K562 (cell line): ENCODE data around the gene DLGAP1. TPM values are rescaled to one million over a fixed set of nuclear protein-coding genes. Genes with fewer than 3 reads are reported as not detected.

Experiments used
- ATAC-seq: fragments of 200-7000 bp; cut with Tn5 transposase; 3 replicates; pipeline ENCODE4 v1.9.1; 2020; ENCODE audit warnings: moderate library complexity
- BruUV-seq: library from RNA; stranded (reverse); fragments of 400-500 nt; replicated peaks from 2 replicates; lab custom pipeline; 2021; lab: Mats Ljungman, UMichigan
- CTCF ChIA-PET: fragments of 300-600 bp; formaldehyde crosslinking; extraction: SDS; loops from one replicate; lab custom pipeline; 2021; ENCODE audit warnings: low intra/inter-chr PET ratio; lab: Yijun Ruan, JAX
- POLR2A ChIA-PET: fragments of 300-600, 350-650 bp; sonication (Branson Sonifier 250); formaldehyde crosslinking; extraction: SDS; loops from one replicate; lab custom pipeline; 2021; ENCODE audit warnings: antibody characterized with exemption, inconsistent platforms; lab: Yijun Ruan, JAX
- DNase-seq, 4 experiments: peaks; one replicate each; pipeline versions ENCODE4 v3.0.0 to v3.0.0-alpha.2; 2011 to 2018; ENCODE audit warnings: low spot score in 3 of 4, mixed read lengths in 3 of 4; ENCODE audit errors: extremely low read depth in 1 of 4
- FAIRE-seq: peaks from 2 replicates; lab custom pipeline; 2011; peaks lifted over from hg19 to GRCh38; lab: Jason Lieb, UNC
- H2AFZ ChIP-seq: 2 replicates; pipeline ENCODE4 v1.6.0; 2011; ENCODE audit warnings: low read depth, low read length, control low read depth, inconsistent platforms
- H3K27ac ChIP-seq: fragments of 200-600 bp; 3 replicates; pipeline ENCODE4 v1.8.0; 2011; ENCODE audit warnings: low read depth, mild to moderate bottlenecking, control low read depth, inconsistent platforms, low read length, moderate library complexity, mixed read lengths; ENCODE audit errors: extremely low read depth
- H3K27me3 ChIP-seq, 2 experiments: fragments of 300-600 bp in 1 of 2; 2 replicates in 1 of 2; 3 replicates in 1 of 2; pipeline versions ENCODE4 v1.6.0 to v1.8.0; 2011; ENCODE audit warnings: inconsistent platforms in 2 of 2, low read length in 2 of 2, mild to moderate bottlenecking in 1 of 2, mixed read lengths in 1 of 2, moderate library complexity in 1 of 2; ENCODE audit not compliant: control insufficient read depth in 2 of 2, insufficient read depth in 2 of 2
- H3K36me3 ChIP-seq: fragments of 300-600 bp; 3 replicates; pipeline ENCODE4 v1.8.0; 2011; ENCODE audit warnings: mild to moderate bottlenecking, low read length, inconsistent platforms; ENCODE audit not compliant: control insufficient read depth, insufficient read depth
- H3K4me1 ChIP-seq, 2 experiments: fragments of 200-600 bp in 1 of 2; replicated peaks in 1 of 2; 2 replicates in 1 of 2; 3 replicates in 1 of 2; pipeline versions ENCODE4 v1.5.1 to v1.8.0; 2011; ENCODE audit warnings: inconsistent platforms in 2 of 2, low read length in 2 of 2, mild to moderate bottlenecking in 1 of 2, mixed read lengths in 1 of 2, moderate library complexity in 1 of 2; ENCODE audit not compliant: control insufficient read depth in 2 of 2, insufficient read depth in 2 of 2
- H3K4me2 ChIP-seq: 2 replicates; pipeline ENCODE4 v1.6.1; 2011; ENCODE audit warnings: low read length, control low read depth, inconsistent platforms, mixed read lengths; ENCODE audit not compliant: insufficient read depth
- H3K4me3 ChIP-seq: fragments of 200-600 bp; sonication (generic), shearing (Covaris generic); 2 replicates; pipeline ENCODE4 v1.5.1; 2016; ENCODE audit warnings: control low read depth, inconsistent platforms
- H3K79me2 ChIP-seq: fragments of 200-600 bp; 3 replicates; pipeline ENCODE4 v1.8.0; 2011; ENCODE audit warnings: low read length, inconsistent platforms; ENCODE audit not compliant: control insufficient read depth, insufficient read depth
- H3K9ac ChIP-seq, 2 experiments: 2 replicates each; pipeline versions ENCODE4 v1.6.0 to v1.6.1; 2011; ENCODE audit warnings: low read depth in 2 of 2, low read length in 2 of 2, control low read depth in 1 of 2, inconsistent platforms in 1 of 2, mild to moderate bottlenecking in 1 of 2, mixed read lengths in 1 of 2; ENCODE audit not compliant: insufficient read depth in 1 of 2
- H3K9me1 ChIP-seq: one replicate; pipeline ENCODE4 v1.6.0; 2011; ENCODE audit warnings: inconsistent platforms, mild to moderate bottlenecking, low read length, moderate library complexity; ENCODE audit not compliant: control insufficient read depth, insufficient read depth
- H3K9me3 ChIP-seq: replicated peaks from 2 replicates; pipeline ENCODE4 v1.5.1; 2011; ENCODE audit warnings: low read depth, low read length, inconsistent platforms; ENCODE audit not compliant: control insufficient read depth, insufficient read depth
- H4K20me1 ChIP-seq: replicated peaks from 2 replicates; pipeline ENCODE4 v1.6.1; 2011; ENCODE audit warnings: low read length, inconsistent platforms, mixed read lengths; ENCODE audit not compliant: control insufficient read depth, insufficient read depth
- ATF7 ChIP-seq: fragments of 450-650 bp; IDR thresholded peaks from 2 replicates; pipeline ENCODE4 v1.7.1; 2014; ENCODE audit warnings: mild to moderate bottlenecking, moderate library complexity
- C11orf30 ChIP-seq: fragments of 450-650 bp; IDR thresholded peaks from 2 replicates; pipeline ENCODE4 v1.6.1; 2016; ENCODE audit warnings: low read depth, mild to moderate bottlenecking
- DLX4 ChIP-seq: fragments of 250-450 bp; sonication (Bioruptor Pico); IDR thresholded peaks from 2 replicates; pipeline ENCODE4 v1.6.1; 2021; ENCODE audit warnings: mild to moderate bottlenecking
- FOXA3 ChIP-seq, 2 experiments: fragments of 450-650 bp in 1 of 2; sonication (generic) in 1 of 2; formaldehyde crosslinking; IDR thresholded peaks in 1 of 2; conservative IDR thresholded peaks in 1 of 2; 2 replicates each; pipeline versions ENCODE4 v1.4.0 to v1.8.0; 2020 to 2022; ENCODE audit warnings: mild to moderate bottlenecking in 2 of 2, missing genetic modification reagents in 1 of 2
- FOXO4 ChIP-seq: fragments of 450-650 bp; formaldehyde crosslinking; IDR thresholded peaks from 2 replicates; pipeline ENCODE4 v1.4.0; 2020; ENCODE audit warnings: mild to moderate bottlenecking, moderate library complexity
- HOXB6 ChIP-seq: fragments of 250-450 bp; sonication (Bioruptor Pico); IDR thresholded peaks from 2 replicates; pipeline ENCODE4 v1.5.1; 2022; ENCODE audit warnings: mild to moderate bottlenecking, borderline replicate concordance
- JUND ChIP-seq, 2 experiments: IDR thresholded peaks; 2 replicates in 1 of 2; 3 replicates in 1 of 2; pipeline ENCODE4 v1.6.1; 2011; ENCODE audit warnings: borderline replicate concordance in 2 of 2, low read depth in 2 of 2, low read length in 2 of 2, improper control_type of control experiment in 1 of 2, missing biosample characterization in 1 of 2, missing genetic modification characterization in 1 of 2, missing genetic modification reagents in 1 of 2
- MAFG ChIP-seq: fragments of 450-650 bp; conservative IDR thresholded peaks from 2 replicates; pipeline ENCODE4 v1.6.1; 2016; ENCODE audit warnings: missing genetic modification characterization, missing compliant biosample characterization
- ZC3H11A ChIP-seq: IDR thresholded peaks from 2 replicates; pipeline ENCODE4 v1.6.1; 2012; ENCODE audit warnings: low read depth, low read length, improper control_type of control experiment
- ZNF197 ChIP-seq: fragments of 200-800 bp; sonication (Bioruptor generic); IDR thresholded peaks from 2 replicates; pipeline ENCODE4 v1.6.1; 2016; ENCODE audit warnings: low read depth, missing genetic modification characterization, missing compliant biosample characterization
- ZNF24 ChIP-seq: fragments of 450-650 bp; IDR thresholded peaks from 2 replicates; pipeline ENCODE4 v1.6.1; 2016
- ZNF316 ChIP-seq: fragments of 450-650 bp; IDR thresholded peaks from 2 replicates; pipeline ENCODE4 v1.6.1; 2016
- WGBS: fragments of 100-300 bp; shearing (Covaris generic); methylation state at CpG from one replicate; pipeline ENCODE4 v1.1.6; 2016; ENCODE audit warnings: low coverage, mixed read lengths; ENCODE audit not compliant: insufficient coverage; ENCODE audit errors: missing lambda C conversion rate; 5-methylcytosine and 5-hydroxymethylcytosine counted together
- in situ Hi-C: fragments of 300-500 bp; cut with MboI; formaldehyde crosslinking; loops from 4 replicates; pipeline ENCODE4 v1.15.0; 2018; ENCODE audit warnings: inconsistent platforms, mixed read lengths
- intact Hi-C: fragments of 100-400 bp; cut with micrococcal nuclease; formaldehyde crosslinking; loops from 2 replicates; pipeline ENCODE4 v1.14.2; 2022
- polyA plus RNA-seq, 8 experiments: library from polyadenylated mRNA; depleted of rRNA in 4 of 8; stranded (reverse) in 5 of 8; unstranded in 3 of 8; fragments of >200 nt; fragmentation: Nextera tagmentation in 2 of 8; fragmentation: Illumina TruSeq in 1 of 8; extraction: Ambion mirVana in 2 of 8; extraction: Trizol in 1 of 8; gene quantifications; 2 replicates each; pipeline versions ENCODE4 v1.2.1 to v1.2.3, GENCODE V29; 2011 to 2014; ENCODE audit warnings: inconsistent platforms in 1 of 8, missing spikeins in 1 of 8
- total RNA-seq, 7 experiments: library from RNA; depleted of rRNA in 6 of 7; stranded (reverse); fragments of >200 nt in 6 of 7; fragmentation: Illumina TruSeq in 2 of 7; extraction: Trizol in 2 of 7; gene quantifications; 2 replicates each; pipeline versions ENCODE4 v1.2.1 to v1.2.3, GENCODE V29; 2011 to 2021; ENCODE audit warnings: low replicate concordance in 1 of 7
- TF ChIP-seq, protein P1 (sequence below), 3 experiments: IDR thresholded peaks in 2 of 3; conservative IDR thresholded peaks in 1 of 3; 2 replicates each; pipeline ENCODE4 v1.5.1; 2011 to 2012; ENCODE audit warnings: low read length in 3 of 3, mild to moderate bottlenecking in 3 of 3, control low read depth in 2 of 3, improper control_type of control experiment in 1 of 3, inconsistent platforms in 1 of 3, low read depth in 1 of 3, mixed read lengths in 1 of 3, moderate library complexity in 1 of 3; ENCODE audit not compliant: insufficient read depth in 2 of 3

The DLGAP1 gene
- total and polyA plus RNA-seq, 9 of the 15 experiments (the other 6 are each of a cell fraction or from before 2014, with no cell fraction given): 0.04 to 0.22 (median 0.08) TPM

- BruUV-seq: no TSS peak
- Histone ChIP-seq H2AFZ (peak overlapping the region; percentile 14), H3K4me3 (no peak overlapping the region), H3K4me2 (no peak overlapping the region; the same call in 1 of the 2 replicates), H3K79me2 (no peaks in the 10 kb centered on the region), H3K36me3 (no peaks in the 10 kb centered on the region), H3K4me1 (peaks cover 4 to 6% of the 10 kb centered on the region in 2 experiments; a peak in 1 of 5 replicates), H3K27me3 (no peaks in the 10 kb centered on the region), H3K9ac (no peak overlapping the region), H3K27ac (no peak overlapping the region), H3K9me1 (no peaks in the 10 kb centered on the region), H3K9me3 (peaks cover 6% of the 10 kb centered on the region; the same call in 1 of the 2 replicates), H4K20me1 (no peaks in the 10 kb centered on the region)
- peak in 1 of 4 experiments; percentile 15 for DNase-seq
- no peak for FAIRE-seq
- ChIA-PET POLR2A (interaction anchor here (1.0 to 1.4 kb wide), 3 partner anchors 10 to 46 kb away, joined by 3 to 4 read pairs (median 4); no protein-coding TSS in a partner anchor), CTCF (no interaction called here)
- peak; percentile 53 for ATAC-seq
- WGBS: 35% methylated on average over 11 of the region's 11 CpGs
- in situ Hi-C loops: no loop called here
- intact Hi-C loops: no loop called here
- no peak for TF ChIP-seq FOXO4 (CRISPR knock-in tag)
- no peak for TF ChIP-seq DLX4 (CRISPR knock-in tag)
- no peak for TF ChIP-seq ZNF24
- TF ChIP-seq, protein P1, sequence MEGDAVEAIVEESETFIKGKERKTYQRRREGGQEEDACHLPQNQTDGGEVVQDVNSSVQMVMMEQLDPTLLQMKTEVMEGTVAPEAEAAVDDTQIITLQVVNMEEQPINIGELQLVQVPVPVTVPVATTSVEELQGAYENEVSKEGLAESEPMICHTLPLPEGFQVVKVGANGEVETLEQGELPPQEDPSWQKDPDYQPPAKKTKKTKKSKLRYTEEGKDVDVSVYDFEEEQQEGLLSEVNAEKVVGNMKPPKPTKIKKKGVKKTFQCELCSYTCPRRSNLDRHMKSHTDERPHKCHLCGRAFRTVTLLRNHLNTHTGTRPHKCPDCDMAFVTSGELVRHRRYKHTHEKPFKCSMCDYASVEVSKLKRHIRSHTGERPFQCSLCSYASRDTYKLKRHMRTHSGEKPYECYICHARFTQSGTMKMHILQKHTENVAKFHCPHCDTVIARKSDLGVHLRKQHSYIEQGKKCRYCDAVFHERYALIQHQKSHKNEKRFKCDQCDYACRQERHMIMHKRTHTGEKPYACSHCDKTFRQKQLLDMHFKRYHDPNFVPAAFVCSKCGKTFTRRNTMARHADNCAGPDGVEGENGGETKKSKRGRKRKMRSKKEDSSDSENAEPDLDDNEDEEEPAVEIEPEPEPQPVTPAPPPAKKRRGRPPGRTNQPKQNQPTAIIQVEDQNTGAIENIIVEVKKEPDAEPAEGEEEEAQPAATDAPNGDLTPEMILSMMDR (IDR thresholded peaks at IDR 0.05 in 2 of 3, conservative IDR thresholded peaks at IDR 0.05 in 1 of 3; ENCODE audit: insufficient read depth in 2 of 3, low read depth in 1 of 3, low read length in 3 of 3): no peak
- TF ChIP-seq JUND (IDR thresholded peaks at IDR 0.05; ENCODE audit: borderline replicate concordance, low read depth, low read length): no peak
- 0 out of 3 replicates have a peak, but pooled peaks have one; percentile 42 for TF ChIP-seq JUND (tag; IDR thresholded peaks at IDR 0.05; ENCODE audit: borderline replicate concordance, low read depth, low read length)
- TF ChIP-seq FOXA3 (CRISPR knock-in tag; conservative IDR thresholded peaks at IDR 0.05 in 1 of 2, IDR thresholded peaks at IDR 0.05 in 1 of 2): no peak
- TF ChIP-seq ZNF316: peak; percentile 78
- peak; percentile 82 for TF ChIP-seq C11orf30
- peak; percentile 72 for TF ChIP-seq MAFG (tag)
- peak; percentile 59; the same call in 1 of the 2 replicates for TF ChIP-seq ATF7
- TF ChIP-seq HOXB6: no peak
- TF ChIP-seq ZNF197 (CRISPR knock-in tag): no peak
- TF ChIP-seq ZC3H11A: no peak
Measured at GRCh38 chr18:3520230-3521085, 934.6 kb downstream of the DLGAP1 start.
